ENCODE data around the gene ADAMTSL1.

The ADAMTSL1 gene

GRCh38 chr9:18746631-18747030 is 272.7 kb downstream of the ADAMTSL1 start:
- no peak for DNase-seq (ENCODE audit: low spot score)
- in situ Hi-C loops (cut with MboI; ENCODE audit: low pct_unique_long_range_greater_than_20kb, low sequenced_read_pairs, unreplicated experiment) = no loop called here
- TF ChIP-seq CTCF (IDR thresholded peaks at IDR 0.05; ENCODE audit: extremely low read depth, insufficient read depth, missing control alignments) = no peak

- TF ChIP-seq CTCF (IDR thresholded peaks at IDR 0.05; ENCODE audit: extremely low read depth, insufficient read depth, missing control alignments) = no peak
- DNase-seq (ENCODE audit: low spot score) = no peak
- in situ Hi-C loops (cut with MboI; ENCODE audit: low pct_unique_long_range_greater_than_20kb, low sequenced_read_pairs, unreplicated experiment) = no loop called here
Observed at GRCh38 chr9:18747595-18747994, 273.6 kb downstream of the ADAMTSL1 start.

GRCh38 chr9:18748251-18748701 is 274.3 kb downstream of the ADAMTSL1 start:
- in situ Hi-C loops (cut with MboI; ENCODE audit: low pct_unique_long_range_greater_than_20kb, low sequenced_read_pairs, unreplicated experiment) = no loop called here
- no peak for TF ChIP-seq CTCF (IDR thresholded peaks at IDR 0.05; ENCODE audit: extremely low read depth, insufficient read depth, missing control alignments)
- DNase-seq (ENCODE audit: low spot score) = no peak

- no peak for DNase-seq (ENCODE audit: low spot score)
- in situ Hi-C loops (cut with MboI; ENCODE audit: low pct_unique_long_range_greater_than_20kb, low sequenced_read_pairs, unreplicated experiment) = no loop called here
- no peak for TF ChIP-seq CTCF (IDR thresholded peaks at IDR 0.05; ENCODE audit: extremely low read depth, insufficient read depth, missing control alignments)
Observed at GRCh38 chr9:18749711-18750110, 275.8 kb downstream of the ADAMTSL1 start.

- no peak for DNase-seq (ENCODE audit: low spot score)
- in situ Hi-C loops (cut with MboI; ENCODE audit: low pct_unique_long_range_greater_than_20kb, low sequenced_read_pairs, unreplicated experiment) = no loop called here
- TF ChIP-seq CTCF (IDR thresholded peaks at IDR 0.05; ENCODE audit: extremely low read depth, insufficient read depth, missing control alignments) = no peak
Observed at GRCh38 chr9:18753904-18754303, 280.0 kb downstream of the ADAMTSL1 start.

- in situ Hi-C loops (cut with MboI; ENCODE audit: low pct_unique_long_range_greater_than_20kb, low sequenced_read_pairs, unreplicated experiment) = no loop called here
- DNase-seq (ENCODE audit: low spot score) = no peak
- TF ChIP-seq CTCF (IDR thresholded peaks at IDR 0.05; ENCODE audit: extremely low read depth, insufficient read depth, missing control alignments) = no peak
Observed at GRCh38 chr9:18754537-18754936, 280.6 kb downstream of the ADAMTSL1 start.

- TF ChIP-seq CTCF (IDR thresholded peaks at IDR 0.05; ENCODE audit: extremely low read depth, insufficient read depth, missing control alignments) = no peak
- in situ Hi-C loops (cut with MboI; ENCODE audit: low pct_unique_long_range_greater_than_20kb, low sequenced_read_pairs, unreplicated experiment) = no loop called here
Observed at GRCh38 chr9:18755263-18755662, 281.3 kb downstream of the ADAMTSL1 start.

More at GRCh38 chr9:18755263-18755662, 281.3 kb downstream of the ADAMTSL1 start:
- DNase-seq (ENCODE audit: low spot score) = no peak
